HG02623 (cell line): ENCODE measurements around the gene SAT2.
A peak's percentile ranks its signal among the peaks of the same experiment; 100 is the strongest.

Experiments used
- ATAC-seq: cut with Tn5 transposase; IDR thresholded peaks from one replicate; pipeline ENCODE4 v1.9.1; 2021; ENCODE audit warnings: moderate library complexity; ENCODE audit not compliant: unreplicated experiment

Gene SAT2

DNA sequence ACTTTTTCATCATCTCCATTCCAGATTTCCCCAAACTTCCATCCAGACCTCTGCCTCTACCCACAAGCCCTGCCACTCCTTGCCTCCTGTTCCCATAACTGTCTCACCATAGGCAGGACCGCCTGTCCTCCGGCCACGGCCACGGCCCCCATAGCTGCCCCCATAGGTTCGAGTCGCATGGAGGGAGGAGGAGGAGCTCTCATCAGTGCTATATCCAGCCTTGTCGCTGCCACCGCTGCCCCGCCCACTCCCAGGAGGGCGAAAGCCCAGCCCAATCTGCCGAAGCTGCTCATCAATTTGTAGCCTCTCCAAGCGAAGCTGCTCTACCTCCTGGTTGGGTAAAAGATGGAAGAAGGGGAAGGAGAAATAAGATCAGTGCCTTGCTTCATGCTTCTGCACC lies 34.3 kb downstream of the SAT2 start:
- ATAC-seq, result no peak

DNA sequence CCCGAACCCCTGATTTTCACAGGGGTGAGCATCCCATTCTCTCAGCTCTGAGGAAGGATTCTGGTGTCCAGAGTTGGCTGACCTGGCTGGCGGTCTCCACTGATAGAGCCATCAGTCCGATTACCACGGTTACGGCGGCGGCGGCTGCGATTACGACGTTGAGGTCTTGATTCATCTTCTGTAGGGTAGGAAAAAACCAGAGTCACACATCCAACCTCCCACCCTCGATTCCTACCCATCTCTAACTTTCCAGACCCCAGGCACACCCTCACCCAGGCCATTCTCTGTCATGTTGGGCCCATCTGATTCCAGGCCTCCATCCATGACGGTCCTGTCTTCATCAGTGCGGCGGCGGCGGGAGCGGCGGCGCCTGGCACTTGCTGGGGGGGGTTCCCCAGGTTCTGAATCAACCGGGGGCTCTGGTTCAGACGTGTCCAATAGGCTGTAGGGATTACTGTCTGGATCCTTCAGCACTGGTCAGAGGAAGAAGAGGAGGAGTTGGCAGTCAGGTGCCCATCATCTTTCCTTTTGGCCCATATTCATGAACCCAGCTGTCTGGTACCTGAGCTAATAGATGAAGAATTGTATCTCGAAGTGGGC lies 35.1 kb downstream of the SAT2 start:
- ATAC-seq, result no peak

DNA sequence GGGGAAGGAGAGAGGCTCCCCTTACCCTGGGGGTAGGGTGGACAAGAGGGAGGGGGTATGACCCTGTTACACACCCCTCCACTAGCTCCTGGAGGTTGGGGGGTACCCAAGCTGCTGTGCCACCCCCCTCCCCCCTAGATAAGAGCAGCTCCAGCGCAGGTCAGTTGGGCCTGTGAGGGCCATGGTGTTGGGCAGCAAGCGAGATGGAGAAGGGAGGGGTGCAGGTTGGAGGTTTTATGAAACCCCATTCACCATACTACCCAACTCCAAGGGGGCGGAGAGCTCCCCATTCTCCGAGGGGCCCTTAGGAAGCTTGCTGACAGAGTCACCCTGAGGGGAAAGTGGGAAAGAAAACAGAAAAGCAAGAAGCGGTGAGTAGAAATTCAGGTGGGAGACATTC lies 36.0 kb downstream of the SAT2 start:
- ATAC-seq, result no peak

DNA sequence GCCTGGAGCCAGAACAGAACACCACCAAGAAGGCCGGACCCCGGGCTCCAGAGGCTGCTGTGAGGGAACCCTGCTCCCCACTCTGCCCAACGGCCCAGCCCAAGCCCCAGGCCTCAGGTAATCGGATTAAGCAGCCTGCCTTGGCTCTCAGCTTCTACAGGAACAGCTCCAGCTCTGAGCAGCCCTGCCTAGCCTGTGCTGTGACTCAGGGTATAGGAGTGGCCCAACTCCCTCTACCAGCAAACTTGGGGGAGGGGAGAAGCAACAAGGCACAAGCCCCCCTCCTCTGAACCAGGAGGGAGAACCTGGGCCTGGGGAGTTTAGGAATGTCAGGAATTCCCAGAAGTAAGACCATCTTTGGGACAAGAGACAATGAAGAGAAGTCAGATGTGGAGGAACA lies 36.9 kb downstream of the SAT2 start:
- ATAC-seq, result no peak

DNA sequence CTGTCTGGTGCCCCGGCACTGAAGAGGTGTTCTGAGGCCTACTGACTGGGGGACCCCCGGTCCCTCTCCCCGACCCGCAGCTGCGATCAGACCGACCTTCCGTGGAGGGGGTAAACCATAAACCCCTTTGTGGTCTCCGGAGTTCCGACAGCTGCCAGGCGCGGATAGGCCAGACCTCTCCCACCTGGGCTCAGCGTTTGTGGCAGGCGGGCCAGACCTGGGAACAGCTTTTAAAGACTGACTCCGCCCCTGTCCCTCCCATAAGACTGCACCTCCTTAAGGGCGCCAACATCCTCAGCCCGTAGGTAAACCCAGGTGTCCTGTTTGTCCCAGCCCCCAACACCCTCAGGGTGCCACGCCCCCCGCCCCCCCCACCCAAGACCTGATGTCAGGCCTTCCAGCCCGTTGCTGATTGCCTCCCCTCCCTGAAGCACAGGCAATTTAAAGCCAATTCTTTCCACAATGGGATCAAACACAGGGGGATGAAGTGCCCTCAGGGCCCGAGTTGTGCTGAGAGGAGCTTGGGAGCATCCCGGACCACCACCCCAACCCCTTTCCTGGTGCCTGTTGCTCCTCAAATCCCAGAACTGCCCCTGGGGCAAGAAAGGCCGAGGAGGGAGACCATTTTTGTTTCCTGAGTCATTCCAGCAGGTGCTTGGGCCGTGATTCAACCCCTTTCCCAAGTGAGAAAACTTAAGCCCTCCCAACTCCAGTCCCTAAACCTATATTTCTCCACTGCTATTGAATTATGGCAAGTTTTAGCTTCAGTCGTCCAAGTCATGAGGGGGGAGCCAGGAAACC lies 37.5 kb downstream of the SAT2 start, which contains the start of gene SOX15:
Gene SOX15, minus strand, starts transcription at position 204 of the 801 bp plus-strand sequence. CDS start 418 bp downstream, outside the sequence.
- no peak for ATAC-seq

DNA sequence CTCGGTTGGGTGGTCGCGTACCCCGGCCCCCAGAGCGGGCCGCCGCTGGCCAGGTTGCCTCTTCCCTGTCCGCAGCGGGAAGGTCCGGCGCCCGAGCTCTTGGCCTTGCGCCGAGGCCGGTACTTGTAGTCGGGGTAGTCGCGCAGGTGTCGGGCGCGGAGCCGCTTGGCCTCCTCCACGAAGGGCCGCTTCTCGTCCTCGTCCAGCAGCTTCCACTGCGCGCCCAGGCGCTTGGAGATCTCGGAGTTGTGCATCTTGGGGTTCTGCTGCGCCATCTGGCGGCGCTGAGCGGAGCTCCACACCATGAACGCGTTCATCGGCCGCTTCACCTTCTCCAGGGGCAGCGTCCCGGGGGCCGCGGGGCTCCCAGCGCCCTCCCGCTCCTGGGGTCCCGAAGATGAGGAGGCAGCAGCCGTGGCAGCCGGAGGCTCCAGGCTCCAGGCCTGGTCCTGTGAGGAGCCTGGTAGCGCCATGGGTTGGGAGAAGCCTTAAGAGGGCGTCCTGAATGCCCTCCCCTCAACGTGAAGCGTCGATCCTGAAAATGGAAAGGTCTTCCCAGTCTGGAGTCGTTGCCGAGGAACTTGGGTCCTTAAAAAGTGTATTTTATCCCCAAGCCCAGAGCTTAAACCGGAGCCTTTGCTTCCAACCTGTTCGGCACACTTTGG lies 38.3 kb downstream of the SAT2 start:
- no peak for ATAC-seq

DNA sequence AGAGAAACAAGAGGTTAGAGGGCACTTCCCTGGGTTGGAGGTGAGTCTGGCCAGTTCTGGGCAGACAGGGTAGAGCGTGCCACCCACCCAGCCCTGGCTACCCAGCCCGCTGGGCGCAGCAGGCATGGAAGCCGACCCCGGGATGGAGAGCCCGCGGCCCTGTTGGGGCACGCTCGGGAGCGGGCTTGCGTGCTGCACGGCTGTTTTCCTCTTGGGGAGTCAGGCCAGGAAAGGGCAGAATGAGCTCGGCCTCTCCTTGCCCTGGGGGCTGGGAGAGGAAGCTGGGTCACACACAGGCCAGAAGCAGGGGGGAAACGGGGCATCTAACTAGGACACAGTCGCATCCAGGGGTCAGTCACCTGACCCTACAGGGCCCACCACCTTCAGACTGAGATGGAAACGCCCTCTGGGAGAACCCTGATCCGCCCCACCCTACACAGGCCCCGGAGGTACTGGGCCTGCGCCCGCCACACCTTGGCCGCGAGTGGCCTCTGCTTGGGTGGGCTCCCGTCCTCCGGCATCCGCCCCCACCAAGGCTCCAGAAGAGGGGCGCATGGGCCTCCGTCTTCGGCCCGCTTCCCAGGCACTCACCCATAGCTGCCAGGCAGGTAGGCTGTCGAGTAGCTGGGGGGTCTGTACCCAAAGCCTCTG lies 38.9 kb downstream of the SAT2 start:
- ATAC-seq, result no peak

DNA sequence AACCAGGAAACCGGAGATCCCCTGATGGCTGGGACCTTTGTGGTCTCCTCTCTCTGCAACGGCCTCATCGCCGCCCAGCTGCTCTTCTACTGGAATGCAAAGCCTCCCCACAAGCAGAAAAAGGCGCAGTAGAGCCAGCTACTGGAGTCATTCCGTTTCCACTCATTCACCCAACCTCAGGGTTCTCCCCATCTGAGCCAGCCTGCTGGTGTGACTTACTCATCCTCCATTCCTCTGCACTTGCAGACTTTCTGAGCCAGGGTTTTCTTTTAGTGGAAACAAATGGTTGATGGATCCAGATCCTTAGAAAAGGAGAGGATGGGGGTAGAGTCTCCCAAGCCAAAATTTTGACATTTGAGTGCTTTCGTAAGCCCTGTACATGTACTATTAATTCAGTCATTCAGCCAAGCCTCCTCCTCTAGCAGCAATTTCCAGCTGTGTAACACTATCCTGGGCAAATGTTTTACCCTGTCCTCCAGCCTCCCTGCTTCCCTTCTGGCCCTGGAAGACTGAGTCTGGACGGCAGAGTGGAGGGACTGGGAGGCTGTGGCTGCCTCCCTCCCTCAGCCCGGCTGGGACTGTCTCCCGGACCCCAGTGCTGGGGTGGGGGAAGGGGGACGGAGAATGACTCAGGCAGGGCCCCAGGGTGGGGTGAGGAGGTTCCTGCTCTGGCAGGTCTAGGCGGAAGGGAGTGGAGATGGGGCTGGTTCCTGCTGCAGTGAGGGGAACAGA lies 40.0 kb downstream of the SAT2 start:
- ATAC-seq, result no peak

DNA sequence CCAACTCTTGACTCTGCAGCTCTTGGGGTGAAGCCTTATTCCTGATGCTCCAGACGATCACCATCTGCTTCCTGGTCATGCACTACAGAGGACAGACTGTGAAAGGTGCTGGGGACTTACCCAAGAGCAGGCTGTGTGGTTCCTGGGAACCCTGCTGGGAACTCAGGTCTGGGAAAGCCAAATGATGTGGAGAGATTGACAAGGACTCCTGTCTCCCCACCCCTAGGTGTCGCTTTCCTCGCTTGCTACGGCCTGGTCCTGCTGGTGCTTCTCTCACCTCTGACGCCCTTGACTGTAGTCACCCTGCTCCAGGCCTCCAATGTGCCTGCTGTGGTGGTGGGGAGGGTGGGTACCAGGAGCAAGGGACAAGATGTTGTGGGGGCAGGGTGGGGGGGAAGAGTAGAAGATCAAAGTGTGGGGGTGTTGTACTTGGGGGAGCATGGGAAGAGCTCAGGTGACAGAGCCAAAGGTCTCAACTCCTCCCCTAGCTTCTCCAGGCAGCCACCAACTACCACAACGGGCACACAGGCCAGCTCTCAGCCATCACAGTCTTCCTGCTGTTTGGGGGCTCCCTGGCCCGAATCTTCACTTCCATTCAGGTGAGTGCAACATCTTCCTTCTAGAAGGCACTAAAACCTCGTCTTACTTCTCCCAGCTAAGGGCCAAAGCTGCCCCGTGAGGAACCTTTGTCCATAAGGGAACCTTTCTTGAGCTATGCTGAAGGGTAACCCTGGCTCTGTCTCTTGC lies 40.8 kb downstream of the SAT2 start:
- no peak for ATAC-seq

DNA sequence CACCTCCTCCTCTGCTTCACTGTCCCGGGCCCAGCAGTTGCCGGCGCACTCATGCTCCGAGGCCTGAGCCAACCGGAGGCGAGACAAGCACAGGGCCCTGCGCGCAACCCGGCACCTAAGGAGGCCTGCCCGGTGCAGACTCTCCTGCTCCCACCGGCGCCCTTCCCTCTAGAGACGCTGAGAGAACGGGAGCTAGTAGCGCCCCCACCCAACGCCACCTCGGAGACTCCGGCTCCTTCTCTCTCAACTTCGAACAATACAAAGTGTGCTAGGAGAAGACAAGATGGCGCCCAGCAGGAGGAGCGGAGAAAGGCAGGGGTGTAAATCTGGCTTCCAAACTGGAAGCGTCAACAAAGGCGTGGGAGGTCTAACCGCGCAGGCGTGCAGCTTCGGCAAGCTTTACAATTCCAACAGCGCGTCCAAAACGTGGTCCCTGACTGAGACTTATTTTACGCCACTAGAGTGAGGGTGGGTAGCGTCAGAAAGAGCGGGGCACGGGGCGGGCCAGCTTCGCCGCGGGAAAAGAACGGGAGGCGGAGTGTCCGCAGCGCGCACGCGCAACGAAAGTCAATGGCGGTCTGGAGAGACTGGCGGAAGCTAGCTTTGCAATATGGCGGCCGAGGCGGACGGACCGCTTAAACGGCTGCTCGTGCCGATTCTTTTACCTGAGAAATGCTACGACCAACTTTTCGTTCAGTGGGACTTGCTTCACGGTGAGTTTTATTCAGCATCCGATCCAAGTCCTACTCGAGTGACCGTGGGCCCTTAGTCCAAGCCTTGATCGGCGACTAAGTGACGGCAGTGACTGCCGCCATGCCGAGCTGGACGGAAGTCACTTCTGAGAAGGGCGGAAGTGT lies 44.1 kb downstream of the SAT2 start, which contains the start of gene MPDU1:
Gene MPDU1, plus strand, starts transcription at position 600 of the 857 bp plus-strand sequence. Its CDS starts 11 bp downstream, at position 611.
- peak; percentile 69 for ATAC-seq

DNA sequence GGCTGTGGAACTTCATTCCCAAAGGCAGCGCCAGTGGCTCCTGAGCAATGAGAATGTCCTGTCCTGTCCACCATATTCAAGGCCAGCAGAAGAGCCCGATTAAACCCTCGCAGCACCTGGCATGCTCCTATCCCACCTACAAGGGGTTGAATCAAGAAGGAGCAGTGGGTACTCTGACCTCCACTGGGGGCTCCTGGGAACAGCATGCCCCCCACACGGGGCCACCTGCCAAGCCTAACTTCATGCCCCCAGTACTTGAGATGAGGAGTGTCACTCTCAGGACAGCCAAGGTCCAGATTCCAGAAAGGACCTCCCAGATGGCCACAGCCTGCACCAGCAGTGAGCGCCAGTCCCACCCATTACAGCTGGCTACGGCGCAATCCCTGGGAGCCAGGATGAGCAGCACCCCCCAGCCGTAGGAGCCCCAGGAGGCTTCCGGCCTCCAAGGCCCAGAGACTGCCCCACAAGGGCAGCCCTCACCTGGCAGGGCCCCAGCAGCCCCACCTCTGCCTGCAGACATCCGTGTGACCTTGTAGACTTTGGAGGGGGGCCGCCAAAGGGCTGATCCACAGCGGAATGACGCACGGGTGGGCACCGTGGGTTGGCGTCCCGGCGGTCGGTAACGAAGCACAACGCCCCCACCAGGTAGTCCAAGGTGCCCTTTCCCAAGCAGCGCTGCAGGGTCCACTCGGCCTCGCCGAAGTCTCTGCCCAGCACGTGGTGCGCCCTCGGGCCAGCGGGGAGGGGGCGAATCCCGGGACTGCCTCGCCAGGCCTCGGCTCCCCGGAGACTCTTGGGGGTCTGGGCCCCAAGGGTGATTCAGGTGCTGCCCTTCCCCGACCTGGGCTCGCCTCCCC lies 45.0 kb downstream of the SAT2 start:
- ATAC-seq, result no peak

DNA sequence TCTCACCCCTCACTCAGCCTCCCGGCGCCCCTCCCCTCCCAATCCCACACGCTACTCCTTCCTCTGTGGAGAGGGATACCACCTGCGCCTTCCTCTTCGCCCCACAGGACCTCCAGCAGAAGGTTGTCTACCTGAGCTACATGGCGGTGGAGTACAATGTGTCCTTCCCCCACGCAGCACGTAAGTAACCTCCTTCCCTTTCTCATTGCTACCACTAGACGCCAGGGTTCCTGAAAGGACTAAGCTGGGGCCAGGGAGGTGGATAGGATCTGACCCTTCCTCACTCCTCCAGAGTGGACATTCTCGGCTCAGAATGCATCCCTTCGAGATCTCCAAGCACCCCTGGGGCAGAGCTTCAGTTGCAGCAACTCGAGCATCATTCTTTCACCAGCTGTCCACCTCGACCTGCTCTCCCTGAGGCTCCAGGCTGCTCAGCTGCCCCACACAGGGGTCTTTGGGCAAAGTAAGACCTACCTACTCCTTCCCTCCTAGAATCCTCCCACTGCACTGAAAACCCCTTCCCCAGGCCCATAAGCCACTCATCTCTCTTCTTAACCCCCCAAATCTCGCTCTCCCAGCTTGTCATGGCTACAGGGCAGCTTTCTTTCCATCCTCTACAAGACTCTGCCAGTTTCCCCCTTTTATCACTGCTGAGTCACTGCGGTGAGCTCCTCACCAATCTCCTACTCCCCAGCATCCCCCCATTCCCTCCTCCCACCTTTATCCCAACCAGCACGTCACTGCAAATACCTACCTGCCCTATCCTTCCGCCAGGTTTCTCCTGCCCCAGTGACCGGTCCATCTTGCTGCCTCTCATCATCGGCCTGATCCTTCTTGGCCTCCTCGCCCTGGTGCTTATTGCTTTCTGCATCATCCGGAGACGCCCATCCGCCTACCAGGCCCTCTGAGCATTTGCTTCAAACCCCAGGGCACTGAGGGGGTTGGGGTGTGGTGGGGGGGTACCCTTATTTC lies 46.7 kb downstream of the SAT2 start:
- no peak for ATAC-seq

DNA sequence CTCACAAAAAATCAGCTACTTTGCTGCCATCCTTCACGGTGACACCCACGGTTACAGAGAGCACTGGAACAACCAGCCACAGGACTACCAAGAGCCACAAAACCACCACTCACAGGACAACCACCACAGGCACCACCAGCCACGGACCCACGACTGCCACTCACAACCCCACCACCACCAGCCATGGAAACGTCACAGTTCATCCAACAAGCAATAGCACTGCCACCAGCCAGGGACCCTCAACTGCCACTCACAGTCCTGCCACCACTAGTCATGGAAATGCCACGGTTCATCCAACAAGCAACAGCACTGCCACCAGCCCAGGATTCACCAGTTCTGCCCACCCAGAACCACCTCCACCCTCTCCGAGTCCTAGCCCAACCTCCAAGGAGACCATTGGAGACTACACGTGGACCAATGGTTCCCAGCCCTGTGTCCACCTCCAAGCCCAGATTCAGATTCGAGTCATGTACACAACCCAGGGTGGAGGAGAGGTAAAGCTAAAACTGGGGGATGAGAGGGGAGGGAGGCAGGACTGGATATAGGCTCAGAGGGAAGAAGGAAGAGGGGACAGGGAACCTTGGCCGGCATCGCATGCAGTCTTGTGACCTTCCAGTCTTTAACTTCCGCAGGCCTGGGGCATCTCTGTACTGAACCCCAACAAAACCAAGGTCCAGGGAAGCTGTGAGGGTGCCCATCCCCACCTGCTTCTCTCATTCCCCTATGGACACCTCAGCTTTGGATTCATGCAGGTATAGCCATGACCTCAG lies 47.6 kb downstream of the SAT2 start:
- no peak for ATAC-seq

DNA sequence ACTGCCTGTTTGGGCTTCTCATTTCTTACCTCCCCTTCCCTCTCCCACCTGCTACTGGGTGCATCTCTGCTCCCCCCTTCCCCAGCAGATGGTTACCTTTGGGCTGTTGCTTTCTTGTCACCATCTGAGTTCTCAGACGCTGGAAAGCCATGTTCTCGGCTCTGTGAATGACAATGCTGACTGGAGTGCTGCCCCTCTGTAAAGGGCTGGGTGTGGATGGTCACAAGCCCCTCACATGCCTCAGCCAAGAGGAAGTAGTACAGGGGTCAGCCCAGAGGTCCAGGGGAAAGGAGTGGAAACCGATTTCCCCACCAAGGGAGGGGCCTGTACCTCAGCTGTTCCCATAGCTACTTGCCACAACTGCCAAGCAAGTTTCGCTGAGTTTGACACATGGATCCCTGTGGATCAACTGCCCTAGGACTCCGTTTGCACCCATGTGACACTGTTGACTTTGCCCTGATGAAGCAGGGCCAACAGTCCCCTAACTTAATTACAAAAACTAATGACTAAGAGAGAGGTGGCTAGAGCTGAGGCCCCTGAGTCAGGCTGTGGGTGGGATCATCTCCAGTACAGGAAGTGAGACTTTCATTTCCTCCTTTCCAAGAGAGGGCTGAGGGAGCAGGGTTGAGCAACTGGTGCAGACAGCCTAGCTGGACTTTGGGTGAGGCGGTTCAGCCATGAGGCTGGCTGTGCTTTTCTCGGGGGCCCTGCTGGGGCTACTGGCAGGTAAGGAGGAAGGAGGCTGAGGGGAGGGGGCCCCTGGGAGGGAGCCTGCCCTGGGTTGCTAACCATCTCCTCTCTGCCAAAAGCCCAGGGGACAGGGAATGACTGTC lies 48.4 kb downstream of the SAT2 start, which contains the start of gene CD68:
Gene CD68, plus strand, starts transcription at position 638 of the 833 bp plus-strand sequence. Its CDS starts 40 bp downstream, at position 678.
- no peak for ATAC-seq
